MCF 10A (cell line): ENCODE measurements around the gene UCP3. TPM values are rescaled to one million over a fixed set of nuclear protein-coding genes. Genes with fewer than 3 reads are reported as not detected.

ENCODE experiments used
- BruUV-seq: library from RNA; stranded (reverse); fragments of 400-500 nt; replicated peaks from 2 replicates; lab custom pipeline; 2021; lab: Mats Ljungman, UMichigan
- CTCF ChIA-PET: fragments of 300-600 bp; sonication (Branson Sonifier 250); formaldehyde crosslinking; extraction: SDS; loops from one replicate; lab custom pipeline; 2021; ENCODE audit warnings: antibody characterized with exemption, inconsistent platforms; lab: Yijun Ruan, JAX
- POLR2A ChIA-PET: fragments of 300-600, 350-650 bp; sonication (Branson Sonifier 250); formaldehyde crosslinking; extraction: SDS; loops from one replicate; lab custom pipeline; 2020; ENCODE audit warnings: antibody characterized with exemption, inconsistent platforms; lab: Yijun Ruan, JAX
- DNase-seq: peaks from one replicate; pipeline ENCODE4 v3.0.0-alpha.2; 2018; ENCODE audit not compliant: unreplicated experiment
- H3K27ac Mint-ChIP-seq: one replicate; pipeline ENCODE4 v1.8.0; 2022; ENCODE audit warnings: mild to moderate bottlenecking, low read depth, mixed read lengths; ENCODE audit not compliant: unreplicated experiment
- H3K27me3 Mint-ChIP-seq: one replicate; pipeline ENCODE4 v1.8.0; 2022; ENCODE audit warnings: mixed read lengths; ENCODE audit not compliant: insufficient read depth, unreplicated experiment
- H3K36me3 Mint-ChIP-seq: one replicate; pipeline ENCODE4 v1.8.0; 2022; ENCODE audit warnings: mild to moderate bottlenecking, moderate library complexity, mixed read lengths; ENCODE audit not compliant: insufficient read depth, unreplicated experiment
- H3K4me1 Mint-ChIP-seq: one replicate; pipeline ENCODE4 v1.8.0; 2022; ENCODE audit warnings: mixed read lengths; ENCODE audit not compliant: insufficient read depth, unreplicated experiment
- H3K4me3 Mint-ChIP-seq: one replicate; pipeline ENCODE4 v1.8.0; 2022; ENCODE audit warnings: mild to moderate bottlenecking, moderate library complexity, mixed read lengths; ENCODE audit not compliant: unreplicated experiment
- H3K9me3 Mint-ChIP-seq: one replicate; pipeline ENCODE4 v1.8.0; 2022; ENCODE audit warnings: mixed read lengths; ENCODE audit not compliant: unreplicated experiment
- CTCF ChIP-seq: fragments of 200-600 bp; IDR thresholded peaks from one replicate; pipeline ENCODE4 v1.8.0; 2022; ENCODE audit warnings: antibody characterized with exemption, mild to moderate bottlenecking; ENCODE audit not compliant: unreplicated experiment
- intact Hi-C: fragments of 100-400 bp; cut with micrococcal nuclease; formaldehyde crosslinking; loops from 2 replicates; pipeline ENCODE4 v1.14.1; 2022
- total RNA-seq: library from RNA; stranded (reverse); gene quantifications from 2 replicates; pipeline ENCODE4 v1.2.3, GENCODE V29; 2022

Gene UCP3
- total RNA-seq, 1 experiment from 2014 or later = 1.5 TPM

GRCh38 chr11:73997120-73997770, 11.6 kb downstream of the UCP3 start:
- ChIA-PET CTCF (interaction anchor here (0.6 kb wide), 1 partner anchor 13 kb away, joined by 3 read pairs; no protein-coding TSS in a partner anchor), POLR2A (interaction anchor here (0.6 kb wide), 1 partner anchor 732 kb away, joined by 3 read pairs; no protein-coding TSS in a partner anchor)
- no TSS peak for BruUV-seq
- DNase-seq = no peak
- no peaks in the 10 kb centered on the region for H3K36me3 Mint-ChIP-seq
- peaks cover 4% of the 10 kb centered on the region for H3K4me1 Mint-ChIP-seq
- intact Hi-C loops = no loop called here
- TF ChIP-seq CTCF = no peak
- H3K4me3 Mint-ChIP-seq = no peak overlapping the region
- H3K27me3 Mint-ChIP-seq = no peaks in the 10 kb centered on the region
- H3K9me3 Mint-ChIP-seq = no peaks in the 10 kb centered on the region
- H3K27ac Mint-ChIP-seq = no peak overlapping the region

GRCh38 chr11:73996161-73996747, 12.6 kb downstream of the UCP3 start:
- CTCF ChIA-PET = interaction anchor here (0.6 kb wide), 1 partner anchor 14 kb away, joined by 3 read pairs; no protein-coding TSS in a partner anchor
- no peaks in the 10 kb centered on the region for H3K36me3 Mint-ChIP-seq
- intact Hi-C loops = no loop called here
- no peaks in the 10 kb centered on the region for H3K27me3 Mint-ChIP-seq
- no peak overlapping the region for H3K27ac Mint-ChIP-seq
- no TSS peak for BruUV-seq
- no peak for TF ChIP-seq CTCF
- H3K4me1 Mint-ChIP-seq = no peaks in the 10 kb centered on the region
- no peak for DNase-seq
- POLR2A ChIA-PET = no interaction called here
- no peaks in the 10 kb centered on the region for H3K9me3 Mint-ChIP-seq
- no peak overlapping the region for H3K4me3 Mint-ChIP-seq

- Mint-ChIP-seq H3K9me3 (no peaks in the 10 kb centered on the region), H3K4me1 (no peaks in the 10 kb centered on the region), H3K4me3 (no peak overlapping the region), H3K27me3 (no peaks in the 10 kb centered on the region), H3K27ac (no peak overlapping the region), H3K36me3 (no peaks in the 10 kb centered on the region)
- BruUV-seq = no TSS peak
- DNase-seq = no peak
- intact Hi-C loops = no loop called here
- CTCF ChIA-PET = no interaction called here
- POLR2A ChIA-PET = no interaction called here
- no peak for TF ChIP-seq CTCF
These were observed 13.2 kb downstream of the UCP3 start for GRCh38 chr11:73995731-73996130.

DNA sequence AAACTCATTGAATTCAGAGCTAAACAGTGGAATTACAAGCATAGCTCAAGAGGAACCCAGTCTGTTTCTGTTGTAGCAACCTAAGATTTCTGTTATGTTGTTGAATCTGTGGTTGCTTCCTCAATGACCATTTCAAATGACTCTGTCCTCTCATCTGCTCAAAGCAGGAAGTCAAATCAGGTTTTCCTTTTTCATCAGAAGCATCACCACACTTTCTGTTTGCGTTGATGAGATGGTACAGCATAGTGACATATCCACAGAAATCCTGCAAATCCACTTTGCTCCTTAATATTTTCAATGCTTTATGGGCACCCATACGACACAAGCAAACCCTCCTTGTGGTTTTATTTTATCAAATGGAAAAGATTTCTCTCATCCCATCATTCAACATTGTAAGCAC, 13.6 kb downstream of the UCP3 start:
- POLR2A ChIA-PET = interaction anchor here (1.0 kb wide), 1 partner anchor 31 kb away, joined by 3 read pairs; no protein-coding TSS in a partner anchor
- no peak overlapping the region for H3K4me3 Mint-ChIP-seq
- H3K27me3 Mint-ChIP-seq = no peaks in the 10 kb centered on the region
- H3K27ac Mint-ChIP-seq = no peak overlapping the region
- TF ChIP-seq CTCF = no peak
- no peaks in the 10 kb centered on the region for H3K4me1 Mint-ChIP-seq
- H3K9me3 Mint-ChIP-seq = no peaks in the 10 kb centered on the region
- CTCF ChIA-PET = no interaction called here
- no peak for DNase-seq
- BruUV-seq = no TSS peak
- intact Hi-C loops = no loop called here
- H3K36me3 Mint-ChIP-seq = no peaks in the 10 kb centered on the region
